ENCODE measurements around the gene STAM2. TPM values are rescaled to one million over a fixed set of nuclear protein-coding genes. Genes with fewer than 3 reads are reported as not detected.

STAM2 gene
- total RNA-seq, 1 donor from 2014 or later: 24.6 TPM

DNA sequence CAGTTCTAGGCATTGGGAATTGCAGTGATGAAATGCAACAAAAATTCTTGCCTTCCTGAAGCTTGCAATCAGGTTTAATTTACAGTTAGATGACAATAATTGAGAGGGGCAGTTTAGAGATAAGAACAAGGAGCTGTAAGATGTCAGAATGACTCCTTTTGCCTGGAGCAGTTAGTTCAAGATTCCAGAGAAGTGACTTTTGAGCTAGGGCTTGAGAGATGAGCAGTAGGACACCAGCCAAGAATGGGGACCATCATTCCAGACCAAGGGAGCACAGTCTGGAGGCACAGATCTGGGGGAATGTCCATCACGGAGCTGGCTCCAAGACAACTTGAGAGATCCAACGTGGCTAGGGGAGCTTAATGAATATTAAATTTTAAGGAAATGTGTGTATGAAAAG, 103.6 kb downstream of the STAM2 start:
- Mint-ChIP-seq H3K4me1 (ENCODE audit: unreplicated experiment) (no peaks in the 10 kb centered on the region), H3K36me3 (no peaks in the 10 kb centered on the region), H3K27ac (no peak overlapping the region), H3K27me3 (no peaks in the 10 kb centered on the region), H3K4me3 (no peak overlapping the region), H3K9me3 (no peaks in the 10 kb centered on the region)
- TF ChIP-seq, protein P1, sequence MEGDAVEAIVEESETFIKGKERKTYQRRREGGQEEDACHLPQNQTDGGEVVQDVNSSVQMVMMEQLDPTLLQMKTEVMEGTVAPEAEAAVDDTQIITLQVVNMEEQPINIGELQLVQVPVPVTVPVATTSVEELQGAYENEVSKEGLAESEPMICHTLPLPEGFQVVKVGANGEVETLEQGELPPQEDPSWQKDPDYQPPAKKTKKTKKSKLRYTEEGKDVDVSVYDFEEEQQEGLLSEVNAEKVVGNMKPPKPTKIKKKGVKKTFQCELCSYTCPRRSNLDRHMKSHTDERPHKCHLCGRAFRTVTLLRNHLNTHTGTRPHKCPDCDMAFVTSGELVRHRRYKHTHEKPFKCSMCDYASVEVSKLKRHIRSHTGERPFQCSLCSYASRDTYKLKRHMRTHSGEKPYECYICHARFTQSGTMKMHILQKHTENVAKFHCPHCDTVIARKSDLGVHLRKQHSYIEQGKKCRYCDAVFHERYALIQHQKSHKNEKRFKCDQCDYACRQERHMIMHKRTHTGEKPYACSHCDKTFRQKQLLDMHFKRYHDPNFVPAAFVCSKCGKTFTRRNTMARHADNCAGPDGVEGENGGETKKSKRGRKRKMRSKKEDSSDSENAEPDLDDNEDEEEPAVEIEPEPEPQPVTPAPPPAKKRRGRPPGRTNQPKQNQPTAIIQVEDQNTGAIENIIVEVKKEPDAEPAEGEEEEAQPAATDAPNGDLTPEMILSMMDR (conservative IDR thresholded peaks at IDR 0.05): no peak
- DNase-seq (ENCODE audit: extremely low spot score, unreplicated experiment): no peak

DNA sequence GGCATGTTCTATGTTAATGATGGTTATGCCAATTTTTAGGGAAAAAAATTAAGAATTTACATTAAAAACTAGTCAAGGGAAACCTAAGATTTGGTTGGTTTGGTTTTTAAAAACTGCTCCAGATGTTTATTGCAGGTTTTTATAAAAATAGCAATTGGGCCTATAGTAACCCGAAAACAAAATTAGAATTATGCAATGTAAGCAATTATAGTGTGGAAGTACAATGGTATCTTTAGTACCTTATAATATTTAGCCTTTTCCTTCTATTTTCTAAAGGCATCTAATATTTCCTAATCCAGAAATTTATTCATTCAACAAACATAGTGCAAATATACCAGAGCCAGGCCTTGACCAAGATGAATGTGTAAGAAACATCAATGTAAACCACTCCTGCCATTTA, 104.0 kb downstream of the STAM2 start:
- H3K9me3 Mint-ChIP-seq: no peaks in the 10 kb centered on the region
- TF ChIP-seq, protein P1 (conservative IDR thresholded peaks at IDR 0.05): no peak
- no peak for DNase-seq (ENCODE audit: extremely low spot score, unreplicated experiment)
- H3K4me1 Mint-ChIP-seq (ENCODE audit: unreplicated experiment): no peaks in the 10 kb centered on the region
- H3K4me3 Mint-ChIP-seq: no peak overlapping the region
- H3K36me3 Mint-ChIP-seq: no peaks in the 10 kb centered on the region
- H3K27me3 Mint-ChIP-seq: no peaks in the 10 kb centered on the region
- no peak overlapping the region for H3K27ac Mint-ChIP-seq

DNA sequence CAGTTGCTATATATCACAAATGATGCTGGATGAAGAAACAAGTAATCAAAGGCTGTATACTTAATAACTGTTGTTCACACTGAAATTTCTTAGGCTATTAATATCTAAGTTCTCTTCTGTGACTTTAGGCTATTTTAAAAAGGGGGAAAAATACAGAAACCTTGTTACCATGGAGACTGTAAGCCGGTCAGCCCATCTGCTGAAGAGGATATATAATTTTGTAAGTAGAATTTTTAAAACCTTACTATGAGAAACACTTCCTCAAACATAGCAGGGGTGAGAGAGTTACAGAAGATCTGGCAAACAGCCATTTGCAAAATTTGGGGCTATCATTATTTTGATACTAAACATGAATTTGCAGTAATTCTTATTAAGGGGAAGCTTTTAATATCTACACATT, 104.5 kb downstream of the STAM2 start:
- no peaks in the 10 kb centered on the region for H3K4me1 Mint-ChIP-seq (ENCODE audit: unreplicated experiment)

DNA sequence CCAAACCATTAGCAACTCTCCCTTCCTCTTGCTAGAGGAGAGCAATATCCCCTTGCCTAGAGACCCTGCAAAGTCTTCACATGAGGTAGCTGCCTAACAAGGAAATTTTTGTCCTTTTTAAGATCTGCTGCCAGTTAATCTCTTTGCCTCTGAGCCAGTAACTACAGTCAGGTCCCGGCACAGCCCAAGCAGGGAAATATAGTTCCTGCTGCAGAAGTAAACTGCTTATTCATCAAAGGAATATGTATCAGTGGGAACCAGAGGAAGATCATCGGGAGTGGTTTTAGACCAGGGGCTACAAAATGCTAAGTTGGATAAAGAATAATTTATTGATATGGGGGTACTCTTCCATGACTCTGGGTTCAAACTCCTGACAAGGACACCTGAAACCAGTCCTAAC, 107.3 kb downstream of the STAM2 start:
- Mint-ChIP-seq H3K4me3 (no peak overlapping the region), H3K4me1 (ENCODE audit: unreplicated experiment) (no peaks in the 10 kb centered on the region), H3K27me3 (no peaks in the 10 kb centered on the region), H3K9me3 (no peaks in the 10 kb centered on the region), H3K36me3 (no peaks in the 10 kb centered on the region), H3K27ac (no peak overlapping the region)
- DNase-seq (ENCODE audit: extremely low spot score, unreplicated experiment): no peak
- TF ChIP-seq, protein P1 (conservative IDR thresholded peaks at IDR 0.05): no peak

More for the DNA sequence above, 104.5 kb downstream of the STAM2 start:
- Mint-ChIP-seq H3K36me3 (no peaks in the 10 kb centered on the region), H3K27me3 (no peaks in the 10 kb centered on the region), H3K4me3 (no peak overlapping the region), H3K27ac (no peak overlapping the region), H3K9me3 (no peaks in the 10 kb centered on the region)
- TF ChIP-seq, protein P1 (conservative IDR thresholded peaks at IDR 0.05): no peak
- no peak for DNase-seq (ENCODE audit: extremely low spot score, unreplicated experiment)

DNA sequence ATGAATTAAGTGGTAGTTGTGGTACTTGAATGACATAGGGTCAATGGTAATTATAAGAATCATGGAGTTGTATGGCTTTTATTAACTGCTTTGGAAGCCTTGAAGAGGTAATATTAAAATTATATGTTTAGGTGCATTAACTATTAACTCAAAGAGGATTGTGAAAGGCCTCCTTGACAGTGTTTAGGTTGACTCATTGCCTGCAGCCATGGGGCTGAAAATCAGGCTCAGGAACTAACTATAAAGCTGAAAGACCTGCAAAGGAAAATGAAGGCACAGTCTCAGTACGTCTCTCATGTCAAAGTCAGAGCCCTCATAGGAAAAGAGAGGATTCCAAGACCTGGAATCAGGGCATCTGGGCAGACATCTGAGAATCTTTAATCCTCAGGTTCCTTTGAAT, 107.7 kb downstream of the STAM2 start:
- TF ChIP-seq, protein P1 (conservative IDR thresholded peaks at IDR 0.05): no peak
- Mint-ChIP-seq H3K4me3 (no peak overlapping the region), H3K36me3 (no peaks in the 10 kb centered on the region), H3K9me3 (no peaks in the 10 kb centered on the region), H3K27me3 (no peaks in the 10 kb centered on the region), H3K4me1 (ENCODE audit: unreplicated experiment) (no peaks in the 10 kb centered on the region), H3K27ac (no peak overlapping the region)
- no peak for DNase-seq (ENCODE audit: extremely low spot score, unreplicated experiment)

Other genes starting within 250 kb of the STAM2 start
- gene CACNB4, start 76.7 kb downstream of the STAM2 start, total RNA-seq (ENCODE audit: low replicate concordance): 0.38 and 5.6 TPM in 2 replicates
- gene FMNL2, start 159.4 kb upstream of the STAM2 start, total RNA-seq (ENCODE audit: low replicate concordance): 42.2 and 62.1 TPM in 2 replicates